SK-N-SH (cell line): Measurements from ENCODE around the gene SLC25A42. TPM values are rescaled to one million over a fixed set of nuclear protein-coding genes. Genes with fewer than 3 reads are reported as not detected.

Experiments used
- CTCF ChIA-PET: fragments of 300-600, 350-600 bp; formaldehyde crosslinking; extraction: SDS; loops from one replicate; lab custom pipeline; 2021; lab: Yijun Ruan, JAX
- POLR2A ChIA-PET: fragments of 350-600 bp; sonication (Branson Sonifier 250); formaldehyde crosslinking; extraction: SDS; loops from one replicate; lab custom pipeline; 2020; ENCODE audit warnings: antibody characterized with exemption, inconsistent platforms; lab: Yijun Ruan, JAX
- DNase-seq: peaks from one replicate; pipeline ENCODE4 v3.0.0; 2012
- H2AFZ ChIP-seq: fragments of 200-600 bp; sonication (generic); 2 replicates; pipeline ENCODE4 v1.8.1; 2016; ENCODE audit warnings: antibody characterized with exemption, mild to moderate bottlenecking, low read depth
- H3F3A ChIP-seq: fragments of 200-600 bp; sonication (generic); replicated peaks from 2 replicates; pipeline ENCODE3; 2016; ENCODE audit warnings: antibody characterized with exemption, mild to moderate bottlenecking; ENCODE audit not compliant: insufficient read depth
- H3K27ac ChIP-seq, 2 experiments: fragments of 200-500 bp in 1 of 2; fragments of 200-600 bp in 1 of 2; sonication (Bioruptor generic) in 1 of 2; sonication (generic), shearing (Covaris generic) in 1 of 2; 2 replicates each; pipeline versions ENCODE4 v1.5.1 to v1.6.1; 2014 to 2016; ENCODE audit warnings: low read depth in 2 of 2, inconsistent platforms in 1 of 2, low read length in 1 of 2, mild to moderate bottlenecking in 1 of 2, mixed read lengths in 1 of 2
- H3K27me3 ChIP-seq: fragments of 200-600 bp; sonication (generic), shearing (Covaris generic); 2 replicates; pipeline ENCODE4 v1.6.1; 2016; ENCODE audit warnings: mixed run types; ENCODE audit not compliant: insufficient read depth
- H3K36me3 ChIP-seq, 2 experiments: fragments of 200-500 bp in 1 of 2; fragments of 200-600 bp in 1 of 2; sonication (Bioruptor generic) in 1 of 2; sonication (generic) in 1 of 2; replicated peaks in 1 of 2; 2 replicates each; pipeline versions ENCODE3 to v1.5.1; 2014 to 2016; ENCODE audit warnings: low read length in 1 of 2, mild to moderate bottlenecking in 1 of 2; ENCODE audit not compliant: insufficient read depth in 2 of 2, control insufficient read depth in 1 of 2
- H3K4me1 ChIP-seq, 2 experiments: fragments of 200-500 bp in 1 of 2; fragments of 200-600 bp in 1 of 2; sonication (Bioruptor generic) in 1 of 2; sonication (generic), shearing (Covaris generic) in 1 of 2; 2 replicates each; pipeline versions ENCODE4 v1.5.1 to v1.6.1; 2014 to 2016; ENCODE audit warnings: low read depth in 1 of 2, low read length in 1 of 2, mixed run types in 1 of 2; ENCODE audit not compliant: insufficient read depth in 2 of 2, control insufficient read depth in 1 of 2
- H3K4me2 ChIP-seq: fragments of 200-600 bp; sonication (generic), shearing (Covaris generic); 2 replicates; pipeline ENCODE4 v1.6.1; 2017; ENCODE audit warnings: mixed run types
- H3K4me3 ChIP-seq, 2 experiments: fragments of 200-500 bp in 1 of 2; fragments of 200-600 bp in 1 of 2; sonication (Bioruptor generic) in 1 of 2; sonication (generic), shearing (Covaris generic) in 1 of 2; 2 replicates each; pipeline versions ENCODE4 v1.5.1 to v1.8.1; 2014 to 2016; ENCODE audit warnings: low read depth in 2 of 2, inconsistent platforms in 1 of 2, low read length in 1 of 2, mild to moderate bottlenecking in 1 of 2, mixed read lengths in 1 of 2, moderate library complexity in 1 of 2
- H3K79me2 ChIP-seq: fragments of 200-600 bp; sonication (generic); 2 replicates; pipeline ENCODE4 v1.8.1; 2017; ENCODE audit warnings: mild to moderate bottlenecking; ENCODE audit not compliant: insufficient read depth
- H3K9ac ChIP-seq: fragments of 200-600 bp; sonication (generic); 2 replicates; pipeline ENCODE4 v1.6.1; 2017; ENCODE audit warnings: mixed run types
- H3K9me2 ChIP-seq: fragments of 200-600 bp; sonication (generic); 2 replicates; pipeline ENCODE4 v1.6.1; 2017; ENCODE audit warnings: mixed run types
- H3K9me3 ChIP-seq: fragments of 200-600 bp; sonication (generic); 2 replicates; pipeline ENCODE4 v1.6.1; 2017; ENCODE audit warnings: mixed run types, mild to moderate bottlenecking, moderate library complexity
- H4K20me1 ChIP-seq: fragments of 200-600 bp; sonication (generic); 2 replicates; pipeline ENCODE4 v1.6.1; 2017; ENCODE audit warnings: mild to moderate bottlenecking, mixed run types; ENCODE audit not compliant: insufficient read depth
- CHD2 ChIP-seq: fragments of 150-350 bp; IDR thresholded peaks from 2 replicates; pipeline ENCODE4 v1.6.1; 2018; ENCODE audit warnings: low read length; ENCODE audit not compliant: partially characterized antibody
- CTCF ChIP-seq: fragments of 200-600 bp; sonication (generic); IDR thresholded peaks from 2 replicates; pipeline ENCODE4 v1.6.1; 2017; ENCODE audit warnings: antibody characterized with exemption, mild to moderate bottlenecking, moderate library complexity
- ELF1 ChIP-seq: IDR thresholded peaks from 2 replicates; pipeline ENCODE4 v1.4.0; 2012
- EP300 ChIP-seq, 2 experiments: IDR thresholded peaks; 2 replicates each; pipeline versions ENCODE4 v1.4.0 to v1.6.1; 2012; ENCODE audit warnings: borderline replicate concordance in 1 of 2, low read depth in 1 of 2, low read length in 1 of 2
- FOXJ3 ChIP-seq: sonication (generic); formaldehyde crosslinking; IDR thresholded peaks from 2 replicates; pipeline ENCODE4 v1.5.1; 2020; ENCODE audit warnings: mild to moderate bottlenecking, missing genetic modification reagents
- FOXM1 ChIP-seq: IDR thresholded peaks from 2 replicates; pipeline ENCODE4 v1.4.0; 2012; ENCODE audit warnings: low read depth, mild to moderate bottlenecking
- GATA2 ChIP-seq: sonication (generic); formaldehyde crosslinking; IDR thresholded peaks from 2 replicates; pipeline ENCODE4 v1.5.0; 2020; ENCODE audit warnings: mild to moderate bottlenecking, missing genetic modification reagents
- JUND ChIP-seq: IDR thresholded peaks from 2 replicates; pipeline ENCODE4 v1.4.0; 2012
- MAX ChIP-seq: IDR thresholded peaks from 2 replicates; pipeline ENCODE4 v1.4.0; 2012; ENCODE audit warnings: low read depth
- MEF2A ChIP-seq: IDR thresholded peaks from 2 replicates; pipeline ENCODE4 v1.4.0; 2012; ENCODE audit warnings: low read depth, borderline replicate concordance
- MXI1 ChIP-seq: IDR thresholded peaks from 2 replicates; pipeline ENCODE4 v1.6.1; 2012; ENCODE audit warnings: mild to moderate bottlenecking, low read depth, low read length, improper control_type of control experiment
- NRF1 ChIP-seq: IDR thresholded peaks from 2 replicates; pipeline ENCODE4 v1.6.1; 2012; ENCODE audit warnings: low read depth, mild to moderate bottlenecking, low read length
- RAD21 ChIP-seq: IDR thresholded peaks from 2 replicates; pipeline ENCODE4 v1.6.1; 2012; ENCODE audit warnings: mild to moderate bottlenecking, low read length
- RCOR1 ChIP-seq: fragments of 150-350 bp; IDR thresholded peaks from 2 replicates; pipeline ENCODE4 v1.6.1; 2017; ENCODE audit warnings: antibody characterized with exemption, low read length
- REST ChIP-seq: IDR thresholded peaks from 2 replicates; pipeline ENCODE4 v1.6.1; 2012; ENCODE audit warnings: mild to moderate bottlenecking, low read depth, low read length, moderate library complexity
- SIN3A ChIP-seq: IDR thresholded peaks from 2 replicates; pipeline ENCODE4 v1.6.1; 2012; ENCODE audit warnings: low read depth, mild to moderate bottlenecking, low read length, moderate library complexity, borderline replicate concordance
- SMC3 ChIP-seq: IDR thresholded peaks from 2 replicates; pipeline ENCODE4 v1.6.1; 2012; ENCODE audit warnings: low read depth, low read length, improper control_type of control experiment
- TCF12 ChIP-seq: IDR thresholded peaks from 2 replicates; pipeline ENCODE4 v1.4.0; 2012
- USF1 ChIP-seq: IDR thresholded peaks from 2 replicates; pipeline ENCODE4 v1.4.0; 2012; ENCODE audit warnings: low read depth, borderline replicate concordance
- YY1 ChIP-seq: IDR thresholded peaks from 2 replicates; pipeline ENCODE4 v1.4.0; 2012; ENCODE audit warnings: low read depth, mild to moderate bottlenecking
- WGBS: methylation state at CpG from one replicate; pipeline ENCODE4 v1.1.6; 2017; ENCODE audit warnings: low lambda C conversion rate; 5-methylcytosine and 5-hydroxymethylcytosine counted together
- polyA plus RNA-seq, 3 experiments: library from polyadenylated mRNA; depleted of rRNA; stranded (reverse); fragments of >200 nt; gene quantifications; 2 replicates each; pipeline ENCODE4 v1.2.3, GENCODE V29; 2012
- TF ChIP-seq, protein P1 (sequence below): fragments of 150-350 bp; IDR thresholded peaks from 2 replicates; pipeline ENCODE4 v1.6.1; 2016; ENCODE audit warnings: mild to moderate bottlenecking, low read depth, low read length

Gene SLC25A42
- polyA plus RNA-seq, 1 of the 3 experiments (the other 2 are of a cell fraction): 6.1 TPM

DNA sequence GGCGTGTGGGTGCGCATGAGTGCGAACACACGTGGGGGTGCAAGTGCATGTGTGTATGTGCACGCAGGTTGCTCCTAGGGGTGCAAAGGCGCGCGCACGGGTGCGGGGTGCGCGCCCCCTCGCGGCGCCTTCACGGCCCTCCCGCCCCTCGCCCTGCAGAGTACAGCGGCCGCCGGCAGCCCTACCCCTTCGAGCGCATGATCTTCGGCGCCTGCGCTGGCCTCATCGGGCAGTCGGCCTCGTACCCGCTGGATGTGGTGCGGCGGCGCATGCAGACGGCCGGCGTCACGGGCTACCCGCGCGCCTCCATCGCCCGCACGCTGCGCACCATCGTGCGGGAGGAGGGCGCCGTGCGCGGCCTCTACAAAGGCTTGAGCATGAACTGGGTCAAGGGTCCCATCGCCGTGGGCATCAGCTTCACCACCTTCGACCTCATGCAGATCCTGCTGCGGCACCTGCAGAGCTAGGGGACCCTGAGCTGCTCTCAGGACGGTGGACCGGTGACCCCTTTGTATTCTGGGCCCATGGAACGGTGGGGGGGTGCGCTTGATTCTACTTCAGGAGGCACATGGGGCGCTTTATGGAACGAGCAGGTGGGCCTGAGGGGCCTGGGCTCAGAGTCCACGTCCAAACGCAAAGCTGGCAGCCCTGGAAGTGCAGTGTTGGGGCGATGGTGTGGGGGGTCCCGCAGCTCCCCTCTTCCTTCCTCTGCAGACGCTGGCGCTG is 46.8 kb downstream of the SLC25A42 start:
- no peaks in the 10 kb centered on the region; a peak in 1 of 4 replicates for H3K4me1 ChIP-seq
- TF ChIP-seq RCOR1: no peak
- TF ChIP-seq REST: no peak
- peak; percentile 37; the same call in 1 of the 2 replicates for TF ChIP-seq CTCF
- TF ChIP-seq USF1: no peak
- TF ChIP-seq SIN3A: no peak
- no peak for TF ChIP-seq JUND
- no peak for TF ChIP-seq MEF2A
- TF ChIP-seq NRF1: no peak
- no peak for TF ChIP-seq MAX
- TF ChIP-seq MXI1: no peak
- peak; percentile 42; the same call in 1 of the 2 replicates for TF ChIP-seq RAD21
- TF ChIP-seq TCF12: no peak
- TF ChIP-seq FOXM1: no peak
- TF ChIP-seq, protein P1, sequence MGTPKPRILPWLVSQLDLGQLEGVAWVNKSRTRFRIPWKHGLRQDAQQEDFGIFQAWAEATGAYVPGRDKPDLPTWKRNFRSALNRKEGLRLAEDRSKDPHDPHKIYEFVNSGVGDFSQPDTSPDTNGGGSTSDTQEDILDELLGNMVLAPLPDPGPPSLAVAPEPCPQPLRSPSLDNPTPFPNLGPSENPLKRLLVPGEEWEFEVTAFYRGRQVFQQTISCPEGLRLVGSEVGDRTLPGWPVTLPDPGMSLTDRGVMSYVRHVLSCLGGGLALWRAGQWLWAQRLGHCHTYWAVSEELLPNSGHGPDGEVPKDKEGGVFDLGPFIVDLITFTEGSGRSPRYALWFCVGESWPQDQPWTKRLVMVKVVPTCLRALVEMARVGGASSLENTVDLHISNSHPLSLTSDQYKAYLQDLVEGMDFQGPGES: no peak
- TF ChIP-seq EP300 (IDR thresholded peaks at IDR 0.05; ENCODE audit: borderline replicate concordance in 1 of 2, low read depth in 1 of 2, low read length in 1 of 2): no peak
- no peak for TF ChIP-seq GATA2
- no peak for TF ChIP-seq ELF1
- TF ChIP-seq SMC3: peak; percentile 39; the same call in 1 of the 2 replicates
- no peak for TF ChIP-seq CHD2
- no peak for TF ChIP-seq FOXJ3 (CRISPR knock-in tag)
- no peak for TF ChIP-seq YY1
- no peaks in the 10 kb centered on the region for H3K79me2 ChIP-seq
- no peaks in the 10 kb centered on the region for H3K9me2 ChIP-seq
- no peak overlapping the region for H2AFZ ChIP-seq
- POLR2A ChIA-PET: no interaction called here
- H3K36me3 ChIP-seq: no peaks in the 10 kb centered on the region
- 47% methylated on average over 13 of the region's 66 CpGs for WGBS
- H3K27ac ChIP-seq: no peak overlapping the region
- peak; percentile 89 for DNase-seq
- CTCF ChIA-PET: interaction anchor here (0.6 to 1.4 kb wide), 11 partner anchors 9 to 451 kb away, joined by 3 to 8 read pairs (median 3); partner anchors contain the start of gene SLC25A42
- H3K9me3 ChIP-seq: no peaks in the 10 kb centered on the region
- no peak overlapping the region for H3K9ac ChIP-seq
- no peaks in the 10 kb centered on the region for H3K27me3 ChIP-seq
- H4K20me1 ChIP-seq: no peaks in the 10 kb centered on the region
- no peaks in the 10 kb centered on the region for H3F3A ChIP-seq
- no peak overlapping the region for H3K4me3 ChIP-seq
- no peak overlapping the region for H3K4me2 ChIP-seq
